Stimulated activated CD4-positive, alpha-beta T cell treated with anti-CD3 and anti-CD28 coated beads, Interleukin-2, amount 100 ng/mL, for 4 hours (primary cell): ENCODE data around the gene ENTR1.
A peak's percentile ranks its signal among the peaks of the same experiment; 100 is the strongest.

ENCODE experiments used
- DNase-seq: peaks from one replicate; pipeline ENCODE4 v3.0.0-alpha.2; 2020; ENCODE audit warnings: low read depth

ENTR1 gene, protein sequence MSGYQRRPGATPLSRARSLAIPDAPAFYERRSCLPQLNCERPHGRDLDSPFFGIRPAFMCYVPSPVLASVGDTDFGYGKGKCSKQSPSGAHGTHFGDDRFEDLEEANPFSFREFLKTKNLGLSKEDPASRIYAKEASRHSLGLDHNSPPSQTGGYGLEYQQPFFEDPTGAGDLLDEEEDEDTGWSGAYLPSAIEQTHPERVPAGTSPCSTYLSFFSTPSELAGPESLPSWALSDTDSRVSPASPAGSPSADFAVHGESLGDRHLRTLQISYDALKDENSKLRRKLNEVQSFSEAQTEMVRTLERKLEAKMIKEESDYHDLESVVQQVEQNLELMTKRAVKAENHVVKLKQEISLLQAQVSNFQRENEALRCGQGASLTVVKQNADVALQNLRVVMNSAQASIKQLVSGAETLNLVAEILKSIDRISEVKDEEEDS

DNA sequence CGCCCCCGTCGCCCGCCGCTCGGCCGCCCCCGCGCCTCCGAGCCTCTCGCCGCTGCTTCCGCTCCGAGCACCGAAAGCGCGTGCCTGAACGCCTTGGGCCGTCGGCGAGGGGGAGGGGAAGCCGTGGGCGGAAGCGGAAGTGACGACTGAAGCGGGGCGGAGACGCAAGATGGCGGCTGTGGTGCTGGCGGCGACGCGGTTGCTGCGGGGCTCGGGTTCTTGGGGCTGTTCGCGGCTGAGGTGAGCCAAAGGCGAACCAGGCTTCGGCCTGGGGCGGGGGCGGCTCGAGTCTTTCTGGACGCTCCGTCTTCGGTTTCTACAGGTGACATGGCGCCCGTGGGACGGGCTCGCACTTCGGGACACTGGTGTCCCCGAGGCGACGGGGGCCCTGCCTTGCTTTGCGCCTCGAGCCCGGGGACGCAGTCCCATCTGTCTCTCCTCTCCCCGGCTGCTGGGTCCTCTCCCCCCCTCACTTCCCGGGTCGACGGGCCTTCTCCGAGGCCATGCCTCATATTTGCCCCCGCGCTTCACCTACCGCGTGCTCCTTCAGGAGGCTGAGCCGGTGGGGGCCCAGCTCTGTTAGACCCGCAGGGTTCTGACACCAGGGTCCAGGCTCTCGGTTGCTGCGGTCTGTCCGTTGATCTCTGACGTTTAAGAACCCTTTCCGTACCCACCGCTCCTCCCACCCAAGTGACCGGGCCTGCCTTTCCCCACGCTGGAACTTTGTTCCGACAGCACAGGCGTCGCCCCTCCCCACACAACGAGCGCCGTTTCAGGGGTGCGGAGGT is at the start of gene ENTR1, which contains the start of gene PMPCA:
Gene ENTR1 (minus strand): TSS at position 115 of the 788 bp plus-strand sequence. CDS start 217 bp downstream, outside the sequence.
Gene PMPCA (plus strand): TSS at position 159 of the 788 bp plus-strand sequence. CDS start 11 bp downstream, at position 170.
- peak; percentile 97 for DNase-seq

DNA sequence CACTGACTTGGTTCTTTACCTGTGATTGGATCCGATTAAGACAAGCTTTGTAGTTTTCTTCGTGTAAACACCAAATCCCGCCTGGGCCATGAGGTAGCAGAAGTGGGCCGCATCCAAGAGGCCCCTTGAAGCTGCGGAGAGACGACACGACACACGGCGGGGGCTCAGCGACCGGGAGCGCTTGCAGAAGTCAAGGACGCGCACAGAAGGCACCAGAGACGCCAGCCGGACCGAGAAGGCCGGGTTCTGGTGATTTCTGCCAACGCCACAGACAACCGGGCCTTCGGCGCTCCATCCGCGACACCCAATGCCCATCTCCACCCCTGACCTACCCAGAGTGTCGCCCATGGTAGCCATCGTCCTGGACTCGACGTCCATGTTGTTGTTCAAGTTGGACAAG is 49.0 kb upstream of the ENTR1 start:
- no peak for DNase-seq

DNA sequence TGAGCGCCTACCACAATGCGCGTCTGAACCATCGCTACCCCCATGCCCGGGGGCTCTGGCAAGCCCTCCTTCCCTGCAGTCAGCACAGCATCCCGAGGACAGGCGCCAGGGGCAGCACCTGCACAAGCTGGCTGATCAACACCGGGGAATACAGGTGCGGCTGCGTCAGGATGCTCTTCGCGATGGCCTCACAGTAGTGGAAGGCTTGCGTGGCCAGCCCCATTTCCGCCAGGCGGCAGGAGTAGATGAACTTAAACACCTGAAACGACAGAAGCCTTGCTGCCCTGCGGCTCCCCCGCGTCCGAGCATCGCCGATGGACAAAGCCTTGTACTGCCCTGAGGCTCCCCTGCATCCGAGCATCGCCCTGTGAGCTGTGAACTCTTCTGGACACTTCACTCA is 46.9 kb upstream of the ENTR1 start:
- DNase-seq, result no peak

DNA sequence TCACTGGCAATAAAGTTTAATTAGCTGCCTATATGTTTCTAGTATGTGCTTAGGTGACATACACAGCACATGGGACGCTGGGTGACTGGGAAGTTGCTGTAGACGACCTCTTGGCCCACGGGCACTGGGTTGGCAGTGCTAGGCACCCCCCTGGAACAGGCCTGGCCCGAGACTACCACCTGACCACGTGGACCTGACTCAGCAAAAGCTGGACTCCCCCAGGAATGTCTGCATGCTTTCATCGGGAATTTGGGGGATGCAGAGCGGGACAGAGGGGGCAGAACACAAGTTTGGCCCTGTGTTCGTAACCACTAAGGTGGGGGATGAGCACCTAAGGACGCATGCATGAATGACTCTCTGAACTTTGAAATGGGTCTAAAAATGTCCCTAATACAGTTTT is 45.8 kb upstream of the ENTR1 start:
- DNase-seq, result no peak

DNA sequence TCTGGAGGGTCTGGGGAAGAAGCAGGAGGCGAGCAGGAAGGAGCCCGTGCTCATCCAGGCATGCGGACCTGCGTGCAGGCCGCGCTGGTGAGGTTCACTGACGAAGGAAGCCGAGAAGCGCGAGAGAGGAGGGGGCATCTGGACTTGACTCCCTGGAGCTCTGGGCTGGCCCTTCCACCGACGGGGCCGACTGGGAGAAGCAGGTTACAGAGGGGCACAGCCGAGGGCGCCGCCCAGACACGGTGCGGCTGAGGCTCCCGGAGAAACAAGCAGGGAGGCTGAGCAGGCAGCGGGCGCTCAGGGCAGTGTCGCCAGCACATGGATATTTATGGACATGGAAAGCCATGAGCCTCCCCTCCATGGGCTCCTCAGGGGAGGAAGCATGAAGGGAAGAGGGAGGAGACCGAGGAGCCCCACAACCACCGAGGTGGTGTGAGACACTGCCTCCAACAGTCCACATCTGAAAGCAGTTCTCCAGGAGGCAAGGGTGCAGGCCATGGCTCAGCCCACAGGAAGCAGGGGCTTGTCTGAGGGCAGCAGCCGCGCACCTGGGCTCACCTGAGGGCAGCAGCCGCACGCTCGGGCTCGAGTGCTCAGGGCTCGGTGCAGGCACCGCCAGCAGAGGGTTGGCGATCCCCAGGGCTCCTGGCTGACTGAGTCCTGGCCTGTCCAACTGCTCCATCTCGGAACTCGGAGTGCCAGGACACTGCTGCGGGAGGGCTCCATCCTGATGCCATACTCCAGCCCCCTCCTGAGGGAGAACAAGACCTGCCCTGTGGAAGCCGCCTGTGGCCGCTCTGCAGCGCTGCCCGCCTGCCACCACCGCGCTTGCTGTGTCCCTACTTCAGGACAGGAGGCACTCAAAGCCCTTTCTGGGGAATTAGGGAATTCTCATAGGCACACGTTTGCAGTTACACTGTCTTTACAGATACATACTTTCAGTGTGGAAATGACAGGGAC is 44.9 kb upstream of the ENTR1 start:
- DNase-seq, result no peak

DNA sequence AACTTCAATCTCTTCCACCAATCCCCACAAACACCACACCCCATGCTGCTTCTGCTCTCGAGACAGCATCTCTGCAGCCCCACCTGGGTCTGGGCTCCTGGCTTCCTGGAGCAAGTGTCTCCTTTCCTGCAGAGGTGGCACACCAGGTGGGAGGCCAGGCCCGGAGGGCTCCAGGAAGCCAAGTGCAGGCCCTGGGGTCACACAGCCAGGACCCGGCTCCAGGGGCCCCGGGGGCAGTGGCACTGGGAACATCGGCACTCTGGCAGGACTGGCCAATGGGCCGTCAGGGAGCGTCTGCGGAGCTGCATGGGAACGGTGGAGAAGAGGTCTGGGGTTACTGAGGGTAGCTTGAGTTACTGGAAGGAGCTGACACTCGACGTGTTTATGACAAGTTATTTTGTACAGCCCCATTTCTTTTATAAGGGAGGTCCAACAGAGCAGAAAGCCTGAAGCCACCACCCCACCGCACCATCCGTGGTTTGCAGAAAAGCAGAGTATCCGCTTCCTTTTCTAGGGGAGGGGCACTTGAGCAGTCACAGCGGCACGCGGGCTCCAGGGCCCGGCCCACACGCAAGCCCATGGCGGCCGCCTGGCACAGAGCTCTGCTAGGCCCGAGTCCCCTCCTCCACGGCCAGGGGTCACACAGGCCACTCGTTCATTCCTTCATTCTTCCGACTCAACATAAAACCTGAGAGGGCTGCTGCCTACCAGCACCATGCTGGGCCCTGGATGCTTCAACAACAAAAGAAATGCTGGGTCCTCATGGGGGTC is 43.8 kb upstream of the ENTR1 start:
- DNase-seq, result no peak

DNA sequence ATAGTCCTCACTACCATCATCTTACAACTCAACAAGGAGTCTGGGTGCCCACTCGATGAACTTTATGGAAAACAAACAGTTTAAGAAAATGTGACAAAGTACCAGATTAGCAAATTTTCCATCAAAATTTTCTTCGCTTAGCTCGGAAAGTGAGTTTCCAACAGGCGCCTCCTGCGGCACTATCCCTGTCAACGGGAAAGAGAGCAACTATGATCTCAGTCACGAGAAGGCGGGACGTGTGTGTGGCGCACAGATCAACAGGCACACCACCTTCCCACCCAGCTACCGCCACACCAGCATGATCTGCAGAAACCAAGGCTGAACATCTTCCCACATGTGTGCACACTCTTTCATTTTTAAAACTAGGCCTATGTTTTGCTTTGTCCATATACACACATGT is 42.9 kb upstream of the ENTR1 start:
- DNase-seq, result no peak

DNA sequence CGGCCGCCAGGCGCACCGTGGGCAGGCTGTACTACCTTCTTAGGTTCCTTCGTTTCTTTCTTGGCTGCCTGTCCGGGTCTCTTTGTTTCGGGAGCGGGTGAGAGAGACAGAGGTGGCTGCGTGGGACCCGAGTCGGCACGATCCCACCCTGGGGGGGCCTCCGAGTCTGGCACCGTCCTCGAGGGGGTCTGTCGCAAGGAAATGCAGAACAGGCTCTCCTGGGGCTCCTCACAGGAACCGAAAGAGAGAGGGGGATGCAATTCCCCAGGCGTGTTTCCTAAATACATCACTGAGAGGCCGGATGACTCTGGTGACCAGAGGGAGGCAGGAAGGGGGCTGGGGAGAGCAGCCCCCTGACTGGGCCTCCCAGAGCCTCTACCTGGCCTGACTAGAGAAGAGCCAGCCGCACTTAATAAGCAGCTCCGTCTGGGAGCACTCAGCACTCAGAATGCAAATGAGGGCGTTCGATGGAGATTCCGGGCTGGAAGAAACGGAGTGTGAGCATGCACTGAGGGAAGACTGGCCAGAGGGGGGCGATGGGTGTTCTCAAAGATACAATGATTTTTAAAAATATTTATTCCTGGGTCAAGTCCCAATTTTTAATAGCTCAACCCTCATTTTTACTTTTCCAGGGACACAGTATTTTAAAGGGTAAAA is 40.9 kb upstream of the ENTR1 start:
- no peak for DNase-seq

DNA sequence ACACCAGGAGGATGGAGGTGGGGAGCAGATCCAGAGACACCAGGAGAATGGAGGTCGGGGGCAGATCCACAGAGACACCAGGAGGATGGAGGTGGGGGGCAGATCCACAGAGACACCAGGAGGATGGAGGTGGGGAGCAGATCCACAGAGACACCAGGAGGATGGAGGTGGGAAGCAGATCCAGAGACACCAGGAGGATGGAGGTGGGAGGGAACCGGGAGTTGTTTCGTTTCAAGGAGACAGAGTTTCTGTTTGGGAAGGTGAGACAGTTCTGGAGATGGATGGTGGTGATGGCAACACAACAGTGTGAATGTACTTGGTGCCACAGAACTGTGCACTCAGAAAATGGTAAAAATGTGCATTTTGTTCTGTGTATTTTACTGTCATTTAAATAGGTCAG is 38.2 kb upstream of the ENTR1 start:
- DNase-seq, result no peak

DNA sequence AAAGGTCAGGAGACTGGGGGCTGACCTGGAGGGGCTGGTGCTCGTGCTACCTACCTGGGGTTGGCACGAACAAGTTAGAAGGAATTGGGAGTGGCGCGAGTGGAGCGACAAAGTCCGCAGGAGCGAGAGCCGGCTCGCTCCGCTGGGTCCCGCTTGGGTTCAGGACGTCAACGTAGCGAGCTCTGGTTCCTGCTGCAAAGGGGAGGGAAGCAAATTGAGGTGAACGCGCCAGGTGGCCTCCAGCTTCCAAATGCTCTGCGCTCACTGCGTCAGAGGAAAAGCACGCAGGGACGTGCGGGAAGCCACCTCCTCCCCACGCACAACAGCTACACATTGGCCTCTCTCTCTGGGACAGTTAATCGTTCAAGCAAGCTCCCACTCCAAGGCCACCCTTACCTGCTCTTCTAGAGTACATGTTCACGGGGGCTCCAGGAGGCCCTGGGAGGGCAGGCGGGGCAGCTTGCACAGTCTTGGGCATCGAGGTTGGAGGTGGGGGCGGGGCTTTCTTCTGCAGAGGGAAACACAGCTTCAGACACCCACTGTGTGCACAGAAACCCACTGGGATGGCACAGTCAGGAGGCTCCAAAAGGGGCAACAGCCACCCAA is 36.9 kb upstream of the ENTR1 start:
- DNase-seq, result no peak

DNA sequence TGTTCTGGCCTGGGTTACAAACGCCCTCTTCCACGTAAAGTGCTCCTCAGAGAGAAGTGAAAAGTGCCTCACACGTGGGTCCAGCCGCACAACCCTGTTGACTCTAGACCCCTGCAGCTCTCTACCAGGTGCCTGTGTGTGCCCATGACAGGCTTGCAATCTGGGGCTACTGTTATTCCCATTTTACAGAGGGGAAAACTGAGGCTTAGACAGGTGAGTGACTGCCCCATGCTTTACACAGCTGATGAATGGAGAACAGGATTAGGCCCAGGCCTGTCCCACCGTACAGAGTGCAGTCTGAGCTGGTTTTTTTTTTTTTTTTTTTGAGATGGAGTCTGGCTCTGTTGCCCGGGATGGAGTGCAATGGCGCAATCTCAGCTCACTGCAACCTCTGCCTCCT is 35.4 kb upstream of the ENTR1 start:
- DNase-seq, result no peak

DNA sequence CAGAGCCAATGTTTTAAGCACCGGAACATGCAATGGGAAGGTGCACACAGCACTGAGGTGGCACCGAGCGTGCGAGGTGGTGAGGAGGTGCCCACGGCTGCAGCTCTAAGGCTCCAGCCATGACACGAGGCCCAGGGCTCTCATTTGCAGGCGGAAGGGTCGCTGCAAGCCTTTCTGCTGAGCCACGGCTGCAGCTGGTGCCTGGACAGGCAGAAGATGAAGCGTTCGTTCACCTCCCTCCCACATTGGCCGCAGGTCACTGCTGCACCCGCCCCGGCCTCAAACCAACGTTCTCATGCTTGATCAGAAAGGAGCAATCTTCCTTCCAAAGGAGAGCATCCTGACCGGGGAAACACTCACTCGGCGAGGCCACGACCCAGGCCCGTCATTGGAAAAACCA is 33.7 kb upstream of the ENTR1 start:
- no peak for DNase-seq

DNA sequence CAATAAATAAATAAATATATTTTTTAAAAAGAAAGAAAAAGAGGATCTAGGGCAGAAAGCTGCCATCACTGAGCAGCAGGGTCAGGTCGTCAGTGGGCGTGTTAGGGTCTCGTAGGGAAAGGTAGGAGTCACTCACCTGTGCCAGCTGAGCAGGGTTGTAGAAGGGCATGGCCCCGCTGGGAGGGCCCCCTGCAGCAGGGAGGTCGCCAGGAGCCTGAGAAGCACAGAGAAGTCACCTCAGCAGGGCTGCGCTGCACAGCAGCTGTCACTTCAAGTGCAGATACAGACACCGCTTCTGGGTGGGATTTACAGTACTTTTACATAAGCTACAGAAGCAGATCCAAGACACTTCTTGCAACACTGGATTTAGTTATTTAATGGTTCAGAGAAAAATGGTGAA is 33.3 kb upstream of the ENTR1 start:
- DNase-seq, result no peak

DNA sequence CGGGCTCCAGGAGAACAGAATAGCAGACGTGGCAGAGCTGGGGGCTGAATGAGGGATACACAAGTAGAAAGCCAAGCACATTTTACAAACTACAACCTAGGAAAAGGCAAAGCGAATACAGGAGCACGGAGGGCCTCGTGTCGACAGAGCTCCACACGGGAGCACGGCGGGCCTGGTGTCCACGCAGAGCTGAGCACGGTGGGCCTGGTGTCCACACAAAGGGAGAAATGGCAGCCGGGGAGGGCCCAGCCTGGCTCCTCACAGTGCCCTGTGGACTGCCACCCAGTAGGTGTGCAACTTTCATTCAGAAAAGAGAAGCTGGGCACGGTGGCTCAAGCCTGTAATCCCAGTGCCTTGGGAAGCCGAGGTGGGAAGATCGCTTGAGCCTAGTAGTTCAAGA is 32.7 kb upstream of the ENTR1 start:
- no peak for DNase-seq

DNA sequence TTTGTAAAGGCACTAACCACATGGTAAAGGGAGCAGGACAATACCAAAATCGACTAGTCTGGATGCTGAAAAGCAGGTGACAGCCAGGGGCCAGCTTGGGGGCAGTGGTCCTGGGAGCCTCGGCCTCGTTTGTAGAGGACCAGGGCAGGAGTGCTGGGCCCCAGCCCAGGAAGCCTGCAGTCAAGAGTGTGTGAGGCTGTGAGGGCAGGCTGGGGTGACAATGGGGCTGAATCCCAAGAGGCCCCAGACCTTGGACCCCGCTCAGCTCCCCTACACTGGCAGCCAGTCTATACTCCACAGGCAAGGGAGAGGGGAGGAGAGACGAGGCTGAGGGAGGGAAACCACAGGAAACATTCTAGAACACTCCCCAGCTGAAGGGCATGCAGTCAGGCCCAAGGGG is 31.9 kb upstream of the ENTR1 start:
- DNase-seq, result no peak

DNA sequence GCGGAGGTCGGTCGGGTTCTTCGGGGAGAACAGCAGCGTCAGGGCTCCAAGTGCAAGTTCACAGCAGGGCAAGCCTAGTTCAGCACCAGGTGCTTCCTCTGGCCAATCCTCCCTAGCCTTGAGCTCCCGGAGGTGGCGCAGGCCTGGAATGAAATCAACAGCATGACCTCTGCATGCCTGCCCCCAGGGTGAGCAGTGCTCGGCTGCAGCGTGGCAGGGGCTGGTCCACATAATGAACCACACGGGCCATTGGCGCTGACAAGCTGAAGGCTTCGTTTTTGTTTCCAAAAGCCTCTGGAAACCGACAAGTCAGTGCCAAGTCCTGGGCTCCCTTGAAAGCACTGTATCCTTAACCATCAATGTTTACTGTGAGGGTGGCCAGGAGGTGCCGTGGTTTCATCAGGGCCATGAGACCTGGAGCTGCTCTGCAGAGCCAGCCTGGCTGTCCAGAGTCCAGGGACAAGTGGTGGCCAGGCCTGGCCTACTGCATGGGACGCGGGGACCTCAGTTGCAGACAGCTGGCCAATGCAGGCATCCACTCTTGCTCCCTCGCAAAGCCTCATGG is 31.3 kb upstream of the ENTR1 start:
- no peak for DNase-seq

DNA sequence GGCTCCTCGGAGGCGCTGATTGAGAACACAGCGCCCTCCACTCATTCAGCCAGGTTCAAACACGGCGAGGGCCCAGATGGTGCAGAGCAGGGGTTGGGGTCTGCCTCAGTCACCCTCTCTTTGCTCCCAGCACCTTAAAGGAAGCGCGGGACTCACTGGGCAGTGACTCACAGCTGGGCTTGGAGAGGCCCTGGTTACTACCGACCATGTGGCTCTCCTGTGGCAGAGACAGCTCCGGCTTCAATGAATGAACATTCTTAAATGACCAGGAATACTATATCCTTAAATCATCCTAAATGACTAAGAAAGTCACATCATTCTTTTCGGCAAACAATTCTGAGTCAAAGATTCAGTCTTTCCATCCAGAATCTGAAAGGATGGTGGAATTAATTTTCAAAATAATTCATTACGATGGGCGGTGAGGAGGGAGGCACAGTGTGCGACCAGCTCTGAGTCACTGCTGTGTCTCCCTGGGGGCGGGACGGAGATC is 30.8 kb upstream of the ENTR1 start:
- no peak for DNase-seq

DNA sequence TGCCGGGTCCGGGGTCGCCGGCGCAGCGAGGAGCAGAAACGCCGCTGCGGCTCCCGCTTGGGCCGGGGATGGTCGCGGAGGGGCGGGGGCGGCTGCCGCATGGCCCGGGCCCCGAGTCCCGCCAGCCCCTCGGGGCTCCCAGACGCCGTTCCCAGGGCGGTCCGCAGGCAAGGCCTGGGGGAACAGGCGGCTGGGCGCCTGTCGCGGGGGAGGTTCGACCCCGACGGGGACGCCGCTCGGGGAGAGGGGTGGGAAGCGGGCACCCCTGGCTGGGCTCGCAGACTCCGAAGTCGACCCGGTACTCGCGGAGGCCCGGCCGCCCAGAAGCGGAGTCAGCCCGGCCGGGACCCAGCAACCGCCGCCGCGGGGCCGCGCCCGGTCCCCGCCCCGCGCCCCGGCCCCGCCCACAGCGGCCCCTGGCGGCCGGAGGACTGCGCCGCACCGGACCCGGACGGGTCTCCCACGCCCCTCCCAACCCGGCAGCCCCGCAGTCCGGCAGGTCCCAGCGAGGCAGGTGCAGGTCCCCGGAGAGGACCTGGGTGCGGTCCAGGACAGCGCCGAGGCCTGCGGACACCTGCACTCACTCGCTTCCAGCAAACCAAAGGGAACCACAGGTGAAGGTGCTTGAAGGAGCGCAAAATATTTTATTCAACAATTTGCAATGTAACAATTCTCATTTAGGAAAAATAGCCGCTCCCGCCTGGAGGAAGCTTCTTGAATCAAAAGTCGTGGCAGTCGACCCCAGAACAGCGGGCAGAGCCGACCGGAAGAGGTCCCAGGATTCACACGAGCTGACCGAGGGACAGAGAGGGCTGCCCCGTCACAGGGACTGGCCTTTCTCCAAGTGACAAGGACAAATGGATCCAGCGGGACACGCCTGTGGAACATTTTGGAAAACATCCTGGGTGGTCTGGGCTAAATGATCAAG is 29.3 kb upstream of the ENTR1 start, which contains the start of gene INPP5E:
Gene INPP5E (minus strand): TSS at position 365 of the 928 bp plus-strand sequence. CDS start 426 bp downstream, outside the sequence.
- peak; percentile 72 for DNase-seq
